Measurements from ENCODE around the gene XRN1.
"Not testable (repeated sequence)": the region's sequence is repeated elsewhere in the genome, so short reads cannot be mapped to it uniquely, and the experiment has no call there.

XRN1 gene

DNA sequence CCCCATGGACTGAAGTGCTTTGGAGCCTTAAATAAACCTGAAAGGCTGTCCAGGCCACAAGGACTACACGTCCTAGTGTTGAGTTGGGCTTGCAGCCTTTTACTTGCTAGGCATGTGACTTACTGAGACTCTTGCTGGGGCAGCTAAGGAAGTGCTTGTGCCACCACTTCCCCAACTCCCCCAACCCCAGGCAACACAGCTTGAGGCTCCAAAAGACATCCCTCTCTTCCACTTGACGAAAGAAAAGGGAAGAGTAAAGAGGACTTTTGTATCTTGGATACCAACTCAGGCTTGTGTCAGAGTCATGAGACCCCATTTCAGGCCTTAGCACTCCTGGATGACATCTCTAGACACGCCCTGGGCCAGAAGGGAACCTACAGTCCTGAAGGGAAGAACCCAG, 109.8 kb downstream of the XRN1 start:
- peak; percentile 35 for DNase-seq (ENCODE audit: low read depth)

DNA sequence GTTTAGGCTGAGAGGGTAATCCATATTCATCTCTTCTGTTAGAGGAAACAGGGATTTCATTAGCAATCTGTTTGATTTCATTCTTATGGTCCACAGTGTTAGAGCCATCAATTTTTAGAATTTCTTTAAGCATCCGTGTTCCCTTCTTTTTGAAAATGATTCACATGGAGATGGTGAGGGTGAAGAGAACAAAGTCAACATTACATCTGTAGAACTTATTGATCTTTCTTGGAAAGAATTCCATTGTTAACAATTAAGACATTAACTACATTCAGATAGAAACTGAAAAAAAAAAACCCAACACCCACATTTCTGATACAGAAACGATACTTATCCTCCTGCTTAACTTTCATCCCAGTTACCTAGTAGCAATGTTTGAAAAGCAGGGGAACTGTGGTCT, 115.4 kb downstream of the XRN1 start:
- TF ChIP-seq POLR2A (IDR thresholded peaks at IDR 0.05; ENCODE audit: extremely low read depth, insufficient read length) (no peak), MYC (IDR thresholded peaks at IDR 0.05; ENCODE audit: low read depth, low read length) (no peak)
- TF ChIP-seq, protein P1, sequence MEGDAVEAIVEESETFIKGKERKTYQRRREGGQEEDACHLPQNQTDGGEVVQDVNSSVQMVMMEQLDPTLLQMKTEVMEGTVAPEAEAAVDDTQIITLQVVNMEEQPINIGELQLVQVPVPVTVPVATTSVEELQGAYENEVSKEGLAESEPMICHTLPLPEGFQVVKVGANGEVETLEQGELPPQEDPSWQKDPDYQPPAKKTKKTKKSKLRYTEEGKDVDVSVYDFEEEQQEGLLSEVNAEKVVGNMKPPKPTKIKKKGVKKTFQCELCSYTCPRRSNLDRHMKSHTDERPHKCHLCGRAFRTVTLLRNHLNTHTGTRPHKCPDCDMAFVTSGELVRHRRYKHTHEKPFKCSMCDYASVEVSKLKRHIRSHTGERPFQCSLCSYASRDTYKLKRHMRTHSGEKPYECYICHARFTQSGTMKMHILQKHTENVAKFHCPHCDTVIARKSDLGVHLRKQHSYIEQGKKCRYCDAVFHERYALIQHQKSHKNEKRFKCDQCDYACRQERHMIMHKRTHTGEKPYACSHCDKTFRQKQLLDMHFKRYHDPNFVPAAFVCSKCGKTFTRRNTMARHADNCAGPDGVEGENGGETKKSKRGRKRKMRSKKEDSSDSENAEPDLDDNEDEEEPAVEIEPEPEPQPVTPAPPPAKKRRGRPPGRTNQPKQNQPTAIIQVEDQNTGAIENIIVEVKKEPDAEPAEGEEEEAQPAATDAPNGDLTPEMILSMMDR (IDR thresholded peaks at IDR 0.05; ENCODE audit: low read depth, low read length) = no peak
- TF ChIP-seq, protein P2, sequence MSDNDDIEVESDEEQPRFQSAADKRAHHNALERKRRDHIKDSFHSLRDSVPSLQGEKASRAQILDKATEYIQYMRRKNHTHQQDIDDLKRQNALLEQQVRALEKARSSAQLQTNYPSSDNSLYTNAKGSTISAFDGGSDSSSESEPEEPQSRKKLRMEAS (IDR thresholded peaks at IDR 0.05; ENCODE audit: low read depth, low read length) = no peak
- no peak for DNase-seq (ENCODE audit: low read depth)
- H3K4me3 ChIP-seq (ENCODE audit: low read depth, low read length) = no peak overlapping the region

More for the DNA sequence above, 109.8 kb downstream of the XRN1 start:
- H3K4me3 ChIP-seq (ENCODE audit: low read depth, low read length) = no peak overlapping the region
- TF ChIP-seq POLR2A (IDR thresholded peaks at IDR 0.05; ENCODE audit: extremely low read depth, insufficient read length) (no peak), MYC (IDR thresholded peaks at IDR 0.05; ENCODE audit: low read depth, low read length) (no peak)
- TF ChIP-seq, protein P1 (IDR thresholded peaks at IDR 0.05; ENCODE audit: low read depth, low read length) = no peak
- TF ChIP-seq, protein P2 (IDR thresholded peaks at IDR 0.05; ENCODE audit: low read depth, low read length) = no peak

DNA sequence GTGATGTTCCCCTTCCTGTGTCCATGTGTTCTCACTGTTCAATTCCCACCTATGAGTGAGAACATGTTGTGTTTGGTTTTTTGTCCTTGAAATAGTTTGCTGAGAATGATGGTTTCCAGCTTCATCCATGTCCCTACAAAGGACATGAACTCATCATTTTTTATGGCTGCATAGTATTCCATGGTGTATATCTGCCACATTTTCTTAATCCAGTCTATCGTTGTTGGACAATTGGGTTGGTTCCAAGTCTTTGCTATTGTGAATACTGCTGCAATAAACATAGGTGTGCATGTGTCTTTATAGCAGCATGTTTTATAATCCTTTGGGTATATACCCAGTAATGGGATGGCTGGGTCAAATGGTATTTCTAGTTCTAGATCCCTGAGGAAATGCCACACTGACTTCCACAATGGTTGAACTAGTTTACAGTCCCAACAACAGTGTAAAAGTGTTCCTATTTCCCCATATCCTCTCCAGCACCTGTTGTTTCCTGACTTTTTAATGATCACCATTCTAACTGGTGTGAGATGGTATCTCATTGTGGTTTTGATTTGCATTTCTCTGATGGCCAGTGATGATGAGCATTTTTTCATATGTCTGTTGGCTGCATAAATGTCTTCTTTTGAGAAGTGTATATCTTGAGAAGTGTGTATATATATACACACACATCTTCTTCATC, 123.4 kb downstream of the XRN1 start:
- not testable (repeated sequence) for H3K4me3 ChIP-seq (ENCODE audit: low read depth, low read length); DNase-seq (ENCODE audit: low read depth)

DNA sequence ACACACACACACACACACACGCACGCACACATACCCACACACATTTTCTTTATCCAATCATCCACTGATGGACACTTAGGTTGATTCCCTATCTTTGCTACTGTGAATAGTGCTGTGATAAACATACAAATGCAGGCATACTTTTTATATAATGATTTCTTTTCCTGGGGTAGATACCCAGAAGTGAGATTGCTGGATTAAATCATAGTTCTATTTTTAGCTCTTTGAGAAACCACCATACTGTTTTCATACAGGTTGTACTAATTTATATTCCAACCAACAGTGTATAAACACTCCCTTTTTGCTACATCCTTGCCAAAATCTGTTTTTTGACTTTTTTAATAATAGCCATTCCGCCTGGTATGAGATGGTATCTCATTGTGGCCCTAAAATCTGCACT, 127.9 kb downstream of the XRN1 start:
- TF ChIP-seq, protein P2 (IDR thresholded peaks at IDR 0.05; ENCODE audit: low read depth, low read length) = no peak
- TF ChIP-seq, protein P1 (IDR thresholded peaks at IDR 0.05; ENCODE audit: low read depth, low read length) = no peak
- TF ChIP-seq POLR2A (IDR thresholded peaks at IDR 0.05; ENCODE audit: extremely low read depth, insufficient read length) (no peak), MYC (IDR thresholded peaks at IDR 0.05; ENCODE audit: low read depth, low read length) (no peak)
- no peak for DNase-seq (ENCODE audit: low read depth)
- no peak overlapping the region for H3K4me3 ChIP-seq (ENCODE audit: low read depth, low read length)

DNA sequence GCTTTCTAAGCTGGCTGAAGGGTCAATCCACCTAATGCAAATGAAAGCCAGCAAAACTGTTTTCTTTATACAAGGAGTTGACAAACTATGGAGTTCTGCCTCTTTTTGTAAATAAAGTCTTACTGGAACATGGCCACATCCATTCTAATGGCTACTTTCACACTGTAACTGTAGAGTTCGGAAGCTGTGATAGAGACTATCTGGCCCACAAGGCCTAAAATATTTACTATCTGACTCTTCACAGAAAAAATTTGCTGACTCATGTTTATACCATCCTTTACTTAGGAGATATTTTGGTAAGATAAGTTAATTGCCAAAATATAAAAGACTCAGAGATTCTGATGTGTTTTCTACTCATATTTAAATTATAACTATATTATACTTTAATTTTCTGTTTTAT, 128.7 kb downstream of the XRN1 start:
- no peak overlapping the region for H3K4me3 ChIP-seq (ENCODE audit: low read depth, low read length)
- DNase-seq (ENCODE audit: low read depth) = no peak
- TF ChIP-seq, protein P2 (IDR thresholded peaks at IDR 0.05; ENCODE audit: low read depth, low read length) = no peak
- TF ChIP-seq, protein P1 (IDR thresholded peaks at IDR 0.05; ENCODE audit: low read depth, low read length) = no peak
- TF ChIP-seq MYC (IDR thresholded peaks at IDR 0.05; ENCODE audit: low read depth, low read length) (no peak), POLR2A (IDR thresholded peaks at IDR 0.05; ENCODE audit: extremely low read depth, insufficient read length) (no peak)

DNA sequence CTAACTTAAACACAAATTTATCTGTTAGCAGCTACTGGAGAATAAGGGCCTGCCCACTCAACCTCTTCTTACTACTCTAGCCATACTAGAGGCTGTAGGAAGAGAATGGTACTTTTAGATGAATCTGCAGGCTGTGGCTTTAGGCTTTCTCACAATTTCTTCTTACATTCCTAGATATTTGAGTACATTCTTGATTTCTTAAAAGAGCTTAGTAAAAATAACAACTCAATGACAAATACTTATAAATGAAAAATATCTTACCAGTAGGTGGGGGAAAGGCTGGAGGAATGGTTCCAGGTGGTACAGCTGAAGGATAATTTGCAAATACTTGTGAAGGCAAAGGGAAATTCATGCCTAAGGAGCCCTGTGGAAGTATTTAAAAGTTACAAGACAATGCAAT, 129.5 kb downstream of the XRN1 start:
- DNase-seq (ENCODE audit: low read depth) = no peak
- no peak overlapping the region for H3K4me3 ChIP-seq (ENCODE audit: low read depth, low read length)
- TF ChIP-seq, protein P2 (IDR thresholded peaks at IDR 0.05; ENCODE audit: low read depth, low read length) = no peak
- TF ChIP-seq MYC (IDR thresholded peaks at IDR 0.05; ENCODE audit: low read depth, low read length) (no peak), POLR2A (IDR thresholded peaks at IDR 0.05; ENCODE audit: extremely low read depth, insufficient read length) (no peak)
- TF ChIP-seq, protein P1 (IDR thresholded peaks at IDR 0.05; ENCODE audit: low read depth, low read length) = no peak

DNA sequence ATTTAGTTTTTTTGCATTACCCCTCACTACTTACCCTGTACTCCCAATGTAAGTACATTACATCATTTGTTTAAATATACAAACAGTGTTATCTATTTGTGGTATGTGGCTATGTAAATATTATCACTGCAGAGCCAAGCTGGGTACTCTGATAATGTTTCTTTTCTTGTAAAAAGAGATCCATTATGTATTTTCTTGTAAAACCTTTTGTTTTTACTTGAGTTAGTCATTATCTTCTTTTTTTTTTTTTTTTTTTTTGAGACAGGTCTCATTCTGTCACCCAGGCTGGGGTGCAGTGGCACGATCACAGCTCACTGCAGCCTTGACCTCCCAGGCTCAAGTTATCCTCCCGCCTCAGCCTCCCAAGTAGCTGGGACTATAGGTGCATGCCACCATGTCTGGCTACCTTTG, 131.9 kb downstream of the XRN1 start:
- not testable (repeated sequence) for H3K4me3 ChIP-seq (ENCODE audit: low read depth, low read length); DNase-seq (ENCODE audit: low read depth)
